ENCODE data around the gene DSCAM. TPM values are rescaled to one million over a fixed set of nuclear protein-coding genes. Genes with fewer than 3 reads are reported as not detected.

DSCAM gene
- total and polyA plus RNA-seq, 12 donors, result under 0.01 to 0.11 (median 0.07) TPM; not detected in 5

- Histone ChIP-seq H3K4me3 (no peak overlapping the region), H3K4me1 (replicated peaks in 1 of 2) (no peaks in the 10 kb centered on the region), H3K36me3 (replicated peaks in 1 of 2) (no peaks in the 10 kb centered on the region), H3K9me3 (replicated peaks in 1 of 3) (no peaks in the 10 kb centered on the region), H3K27me3 (no peaks in the 10 kb centered on the region), H3K27ac (no peak overlapping the region)
- DNase-seq, result no peak
- TF ChIP-seq CTCF (IDR thresholded peaks at IDR 0.05) (no peak), POLR2A (IDR thresholded peaks at IDR 0.05) (no peak)
- WGBS, 4 donors, result 71 to 85% (median 78%) methylated on average over 7 of the region's 7 CpGs
- intact Hi-C loops (cut with DNase I), result no loop called here
Observed at GRCh38 chr21:40155563-40155962, 691.4 kb downstream of the DSCAM start.

- intact Hi-C loops (cut with DNase I), result no loop called here
- Histone ChIP-seq H3K27ac (no peak overlapping the region), H3K4me3 (no peak overlapping the region), H3K9me3 (replicated peaks in 1 of 3) (no peaks in the 10 kb centered on the region), H3K27me3 (no peaks in the 10 kb centered on the region), H3K36me3 (replicated peaks in 1 of 2) (no peaks in the 10 kb centered on the region), H3K4me1 (replicated peaks in 1 of 2) (no peaks in the 10 kb centered on the region)
- 84 to 93% (median 89%) methylated on average over 4 of the region's 4 CpGs for WGBS, 4 donors
- no peak for DNase-seq
- TF ChIP-seq CTCF (IDR thresholded peaks at IDR 0.05) (no peak), POLR2A (IDR thresholded peaks at IDR 0.05) (no peak)
Observed at GRCh38 chr21:40153351-40153750, 693.6 kb downstream of the DSCAM start.

- Histone ChIP-seq H3K27ac (no peak overlapping the region), H3K27me3 (no peaks in the 10 kb centered on the region), H3K36me3 (replicated peaks in 1 of 2) (no peaks in the 10 kb centered on the region), H3K4me1 (replicated peaks in 1 of 2) (no peaks in the 10 kb centered on the region), H3K4me3 (no peak overlapping the region), H3K9me3 (replicated peaks in 1 of 3) (no peaks in the 10 kb centered on the region)
- intact Hi-C loops (cut with DNase I), result no loop called here
- no peak for DNase-seq
- TF ChIP-seq CTCF (IDR thresholded peaks at IDR 0.05) (no peak), POLR2A (IDR thresholded peaks at IDR 0.05) (no peak)
- 62 to 68% (median 65%) methylated on average over 5 of the region's 5 CpGs for WGBS, 4 donors
Observed at GRCh38 chr21:40152476-40152875, 694.5 kb downstream of the DSCAM start.

- Histone ChIP-seq H3K4me1 (replicated peaks in 1 of 2) (no peaks in the 10 kb centered on the region), H3K36me3 (replicated peaks in 1 of 2) (no peaks in the 10 kb centered on the region), H3K27me3 (no peaks in the 10 kb centered on the region), H3K4me3 (no peak overlapping the region), H3K27ac (no peak overlapping the region), H3K9me3 (replicated peaks in 1 of 3) (no peaks in the 10 kb centered on the region)
- 81 to 98% (median 87%) methylated on average over 3 of the region's 3 CpGs for WGBS, 4 donors
- DNase-seq, result no peak
- intact Hi-C loops (cut with DNase I), result no loop called here
- no peak for TF ChIP-seq CTCF (IDR thresholded peaks at IDR 0.05)
- TF ChIP-seq POLR2A (IDR thresholded peaks at IDR 0.05), result no peak
Observed at GRCh38 chr21:40151611-40152010, 695.3 kb downstream of the DSCAM start.
